ENCODE results near the gene PAK4. TPM values are rescaled to one million over a fixed set of nuclear protein-coding genes. Genes with fewer than 3 reads are reported as not detected.

PAK4 gene
- total and polyA plus RNA-seq, 2 of the 8 experiments (the other 6 are each of a cell fraction or from before 2014, with no cell fraction given): 50.7 to 64.4 TPM

GRCh38 chr19:39083983-39084731 lies 41.4 kb upstream of the PAK4 start, which contains the start of gene ACP7 (continued):
- TF ChIP-seq RNF2 (IDR thresholded peaks at IDR 0.05; ENCODE audit: borderline replicate concordance, low read depth, low read length, missing control alignments, poor library complexity, severe bottlenecking) (no peak), RAD21 (IDR thresholded peaks at IDR 0.05 in 1 of 2, conservative IDR thresholded peaks at IDR 0.05 in 1 of 2; ENCODE audit: low read depth in 2 of 2, low read length in 2 of 2) (no peak), BRCA1 (IDR thresholded peaks at IDR 0.05; ENCODE audit: low read depth, low read length) (no peak), MAFK (IDR thresholded peaks at IDR 0.05; ENCODE audit: low read depth, low read length) (no peak), E2F6 (IDR thresholded peaks at IDR 0.05) (peak; percentile 56), CHD7 (IDR thresholded peaks at IDR 0.05; ENCODE audit: insufficient replicate concordance, low read length) (no peak), EZH2 (IDR thresholded peaks at IDR 0.05; ENCODE audit: low read depth, low read length, severe bottlenecking) (peak; percentile 27), GTF2F1 (IDR thresholded peaks at IDR 0.05; ENCODE audit: borderline replicate concordance, low read depth, low read length) (no peak)
